HEK293 (cell line): ENCODE measurements around the gene BUB1.

ENCODE experiments used
- BCL11B ChIP-seq: fragments of 450-650 bp; formaldehyde crosslinking; IDR thresholded peaks from 2 replicates; pipeline ENCODE4 v1.5.1; 2016; ENCODE audit warnings: low read depth, missing biosample characterization, missing genetic modification characterization
- KLF1 ChIP-seq: fragments of 450-650 bp; formaldehyde crosslinking; IDR thresholded peaks from 2 replicates; pipeline ENCODE4 v1.5.1; 2016; ENCODE audit warnings: missing biosample characterization, missing genetic modification characterization
- ZNF561 ChIP-seq: fragments of 450-650 bp; IDR thresholded peaks from 2 replicates; pipeline ENCODE4 v1.5.1; 2018; ENCODE audit warnings: missing biosample characterization, missing genetic modification characterization, borderline replicate concordance
- ZNF792 ChIP-seq: fragments of 450-650 bp; formaldehyde crosslinking; IDR thresholded peaks from 2 replicates; pipeline ENCODE4 v1.5.1; 2016; ENCODE audit warnings: missing biosample characterization, missing genetic modification characterization
- TF ChIP-seq, protein P1 (sequence below): fragments of 450-650 bp; formaldehyde crosslinking; IDR thresholded peaks from 2 replicates; pipeline ENCODE4 v1.5.1; 2016; ENCODE audit warnings: missing biosample characterization, missing genetic modification characterization

DNA sequence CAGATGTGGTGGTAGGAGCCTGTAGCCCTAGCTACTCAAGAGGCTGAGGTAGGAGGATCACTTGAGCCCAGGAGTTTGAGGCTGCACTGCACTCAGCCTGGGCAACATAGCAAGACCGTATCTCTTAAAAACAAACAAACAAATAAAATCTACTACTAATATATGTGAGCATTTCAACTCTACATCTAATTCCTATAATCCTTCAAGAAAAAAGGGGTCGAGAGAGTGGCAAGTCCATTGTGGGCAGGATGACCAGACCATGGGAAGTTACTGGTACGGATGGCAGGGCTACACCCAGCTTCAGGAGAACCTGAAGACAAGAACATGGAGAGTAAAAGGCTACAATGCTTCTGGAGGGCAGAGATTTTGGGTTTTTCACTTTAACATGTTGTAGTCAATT, 24.0 kb downstream of the BUB1 start:
- TF ChIP-seq ZNF792 (tag by site-specific recombination) (no peak), BCL11B (no peak), ZNF561 (tag by site-specific recombination) (no peak), KLF1 (tag by site-specific recombination) (no peak)
- TF ChIP-seq, protein P1, sequence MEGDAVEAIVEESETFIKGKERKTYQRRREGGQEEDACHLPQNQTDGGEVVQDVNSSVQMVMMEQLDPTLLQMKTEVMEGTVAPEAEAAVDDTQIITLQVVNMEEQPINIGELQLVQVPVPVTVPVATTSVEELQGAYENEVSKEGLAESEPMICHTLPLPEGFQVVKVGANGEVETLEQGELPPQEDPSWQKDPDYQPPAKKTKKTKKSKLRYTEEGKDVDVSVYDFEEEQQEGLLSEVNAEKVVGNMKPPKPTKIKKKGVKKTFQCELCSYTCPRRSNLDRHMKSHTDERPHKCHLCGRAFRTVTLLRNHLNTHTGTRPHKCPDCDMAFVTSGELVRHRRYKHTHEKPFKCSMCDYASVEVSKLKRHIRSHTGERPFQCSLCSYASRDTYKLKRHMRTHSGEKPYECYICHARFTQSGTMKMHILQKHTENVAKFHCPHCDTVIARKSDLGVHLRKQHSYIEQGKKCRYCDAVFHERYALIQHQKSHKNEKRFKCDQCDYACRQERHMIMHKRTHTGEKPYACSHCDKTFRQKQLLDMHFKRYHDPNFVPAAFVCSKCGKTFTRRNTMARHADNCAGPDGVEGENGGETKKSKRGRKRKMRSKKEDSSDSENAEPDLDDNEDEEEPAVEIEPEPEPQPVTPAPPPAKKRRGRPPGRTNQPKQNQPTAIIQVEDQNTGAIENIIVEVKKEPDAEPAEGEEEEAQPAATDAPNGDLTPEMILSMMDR (tag by site-specific recombination): no peak
